ENCODE measurements around the gene SMYD3. TPM values are rescaled to one million over a fixed set of nuclear protein-coding genes. Genes with fewer than 3 reads are reported as not detected.

Gene SMYD3
- total RNA-seq, 2 experiments from 2014 or later = 17.1 TPM

- ChIA-PET POLR2A (no interaction called here), CTCF (no interaction called here)
- no peaks in the 10 kb centered on the region for H3K9me3 Mint-ChIP-seq
- H3K27ac Mint-ChIP-seq = no peak overlapping the region
- DNase-seq = no peak
- H3K36me3 Mint-ChIP-seq (ENCODE audit: low read depth) = no peaks in the 10 kb centered on the region
- H3K4me3 Mint-ChIP-seq = no peak overlapping the region
- H3K4me1 Mint-ChIP-seq = no peaks in the 10 kb centered on the region
- no peaks in the 10 kb centered on the region for H3K27me3 Mint-ChIP-seq
These were observed 348.9 kb downstream of the SMYD3 start for GRCh38 chr1:246158131-246158530.

- Mint-ChIP-seq H3K27ac (no peak overlapping the region), H3K36me3 (ENCODE audit: low read depth) (no peaks in the 10 kb centered on the region), H3K27me3 (no peaks in the 10 kb centered on the region), H3K4me3 (no peak overlapping the region), H3K4me1 (no peaks in the 10 kb centered on the region), H3K9me3 (no peaks in the 10 kb centered on the region)
- ChIA-PET CTCF (interaction anchor here (1.0 kb wide), 1 partner anchor 104 kb away, joined by 3 read pairs; no protein-coding TSS in a partner anchor), POLR2A (no interaction called here)
- DNase-seq = no peak
These were observed 349.6 kb downstream of the SMYD3 start for GRCh38 chr1:246157516-246157915.

DNA sequence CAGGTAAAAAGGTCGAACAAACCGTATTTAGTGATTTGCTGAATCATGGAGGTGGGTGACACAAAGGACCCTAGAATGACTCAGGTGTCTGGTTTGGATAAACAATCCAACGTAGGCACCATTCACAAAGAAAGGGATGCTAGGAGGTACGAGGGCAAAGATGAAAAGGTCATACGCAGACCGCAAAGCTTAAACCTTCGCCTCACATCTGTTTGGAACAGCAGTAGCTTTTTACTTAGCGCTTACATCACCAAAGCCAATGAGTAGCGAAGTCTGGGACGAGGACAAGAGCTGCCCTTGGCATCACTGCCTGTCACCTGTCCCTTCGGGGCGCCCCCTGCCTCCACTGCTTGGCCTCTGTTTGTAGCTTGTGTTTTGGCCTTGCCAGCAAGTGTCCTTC is 350.2 kb downstream of the SMYD3 start:
- no peak for DNase-seq
- H3K36me3 Mint-ChIP-seq (ENCODE audit: low read depth) = no peaks in the 10 kb centered on the region
- no peaks in the 10 kb centered on the region for H3K4me1 Mint-ChIP-seq
- CTCF ChIA-PET = interaction anchor here (1.0 kb wide), 1 partner anchor 105 kb away, joined by 3 read pairs; no protein-coding TSS in a partner anchor
- H3K4me3 Mint-ChIP-seq = no peak overlapping the region
- POLR2A ChIA-PET = no interaction called here
- H3K9me3 Mint-ChIP-seq = no peaks in the 10 kb centered on the region
- H3K27ac Mint-ChIP-seq = no peak overlapping the region
- no peaks in the 10 kb centered on the region for H3K27me3 Mint-ChIP-seq

DNA sequence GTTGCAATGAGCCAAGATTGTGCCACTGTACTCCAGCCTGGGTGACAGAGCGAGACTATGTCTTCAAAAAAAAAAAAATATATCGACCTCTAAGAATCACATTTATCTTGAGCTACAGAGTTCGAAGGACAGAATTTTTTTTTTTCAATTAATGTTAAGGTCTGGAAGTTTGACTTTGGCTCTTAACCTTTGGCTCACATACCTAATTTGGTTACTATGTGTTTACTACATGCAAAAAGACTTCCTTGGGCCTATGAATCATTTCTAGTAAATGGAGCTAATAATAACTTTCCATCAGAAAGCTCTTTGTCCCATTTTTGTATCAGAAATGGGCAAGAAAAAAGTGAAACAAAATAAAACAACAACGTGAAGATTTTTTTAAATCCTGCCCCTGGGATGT is 351.2 kb downstream of the SMYD3 start:
- CTCF ChIA-PET = no interaction called here

DNA sequence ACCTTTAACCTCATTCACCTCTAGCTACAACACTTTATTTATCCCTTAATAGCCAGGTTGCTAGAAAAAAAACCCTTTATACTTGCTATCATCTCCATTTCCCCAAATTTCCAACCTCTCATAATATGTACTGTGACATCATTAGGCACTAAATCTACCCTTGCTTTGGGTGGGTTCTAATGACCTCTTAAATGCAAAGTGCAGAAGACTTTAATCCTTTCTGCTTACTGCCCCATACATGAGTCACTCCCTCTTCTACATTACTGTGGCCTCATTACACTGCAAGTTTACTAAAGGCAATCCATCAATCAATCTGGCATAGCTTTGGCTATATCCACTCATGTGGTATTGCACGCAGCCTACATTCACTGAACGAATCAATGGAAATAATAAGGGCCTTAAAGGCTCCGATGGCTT is 353.3 kb downstream of the SMYD3 start:
- Mint-ChIP-seq H3K27me3 (no peaks in the 10 kb centered on the region), H3K27ac (no peak overlapping the region), H3K9me3 (peaks cover 5% of the 10 kb centered on the region), H3K4me1 (no peaks in the 10 kb centered on the region), H3K36me3 (ENCODE audit: low read depth) (no peaks in the 10 kb centered on the region), H3K4me3 (no peak overlapping the region)
- POLR2A ChIA-PET = no interaction called here
- CTCF ChIA-PET = interaction anchor here (1.1 to 2.0 kb wide), 2 partner anchors 9 to 84 kb away, joined by 3 to 11 read pairs; no protein-coding TSS in a partner anchor
- no peak for DNase-seq

More for the DNA sequence above, 351.2 kb downstream of the SMYD3 start:
- Mint-ChIP-seq H3K4me1 (no peaks in the 10 kb centered on the region), H3K4me3 (no peak overlapping the region), H3K27me3 (no peaks in the 10 kb centered on the region), H3K27ac (no peak overlapping the region), H3K9me3 (no peaks in the 10 kb centered on the region), H3K36me3 (ENCODE audit: low read depth) (no peaks in the 10 kb centered on the region)
- POLR2A ChIA-PET = no interaction called here
- no peak for DNase-seq

DNA sequence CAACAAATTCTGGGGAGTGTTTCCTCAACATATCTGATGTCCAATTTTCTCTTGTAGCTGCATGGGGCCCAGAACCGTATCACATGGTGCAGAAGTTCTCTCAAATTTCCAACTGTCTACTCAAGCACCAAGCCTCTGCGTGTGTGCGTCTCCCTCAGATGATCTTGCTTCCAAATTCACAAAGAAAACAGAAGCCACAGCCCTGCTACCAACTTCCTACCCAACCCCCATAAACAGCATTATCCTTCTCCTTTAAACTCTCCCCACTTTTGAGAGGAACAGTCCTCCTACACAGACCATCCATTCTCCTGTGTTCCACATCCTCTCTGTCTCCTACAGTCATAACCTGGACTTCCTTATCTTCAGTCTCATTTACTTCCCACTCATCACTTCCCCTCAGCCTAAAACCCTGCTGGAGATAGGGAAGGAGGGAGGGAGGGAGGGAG is 354.1 kb downstream of the SMYD3 start:
- CTCF ChIA-PET = no interaction called here
- no peaks in the 10 kb centered on the region for H3K4me1 Mint-ChIP-seq
- no peak overlapping the region for H3K4me3 Mint-ChIP-seq
- no peak overlapping the region for H3K27ac Mint-ChIP-seq
- H3K36me3 Mint-ChIP-seq (ENCODE audit: low read depth) = no peaks in the 10 kb centered on the region
- no peak for DNase-seq
- peaks cover 8% of the 10 kb centered on the region for H3K9me3 Mint-ChIP-seq
- POLR2A ChIA-PET = no interaction called here
- no peaks in the 10 kb centered on the region for H3K27me3 Mint-ChIP-seq

DNA sequence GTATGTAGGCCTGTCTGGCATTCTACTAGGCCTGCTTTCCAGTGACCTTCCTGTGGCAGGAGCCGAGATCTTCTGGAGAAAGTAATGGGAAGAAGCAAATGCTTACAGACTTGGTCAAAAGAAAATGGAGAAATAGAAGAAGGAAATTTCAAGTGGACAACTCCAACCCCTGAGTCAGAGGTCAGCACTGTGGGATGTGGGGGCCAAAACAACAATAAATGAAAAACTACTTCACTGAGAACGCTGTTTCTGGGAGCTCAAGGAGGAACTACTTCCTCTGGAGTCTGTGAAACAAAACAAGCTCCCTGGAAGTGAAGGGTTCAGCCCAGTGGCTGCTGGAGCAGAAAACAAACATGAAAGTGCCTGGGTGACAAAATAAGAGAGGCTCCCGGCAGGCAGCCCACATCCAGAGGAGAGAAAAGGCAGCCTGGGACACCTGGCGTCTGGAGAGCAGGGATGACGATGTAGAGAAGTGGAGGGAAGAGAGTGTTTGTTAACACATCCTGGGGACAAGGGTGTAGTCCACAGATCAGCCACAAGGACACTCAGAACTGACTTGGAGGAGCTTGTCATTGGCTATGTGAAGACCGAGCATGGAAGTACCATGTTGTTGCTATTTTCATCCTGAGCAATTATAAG is 355.2 kb downstream of the SMYD3 start:
- POLR2A ChIA-PET = no interaction called here
- Mint-ChIP-seq H3K36me3 (ENCODE audit: low read depth) (no peaks in the 10 kb centered on the region), H3K27me3 (no peaks in the 10 kb centered on the region), H3K9me3 (peaks cover 8% of the 10 kb centered on the region), H3K27ac (no peak overlapping the region), H3K4me1 (no peaks in the 10 kb centered on the region), H3K4me3 (no peak overlapping the region)
- CTCF ChIA-PET = no interaction called here
- no peak for DNase-seq

DNA sequence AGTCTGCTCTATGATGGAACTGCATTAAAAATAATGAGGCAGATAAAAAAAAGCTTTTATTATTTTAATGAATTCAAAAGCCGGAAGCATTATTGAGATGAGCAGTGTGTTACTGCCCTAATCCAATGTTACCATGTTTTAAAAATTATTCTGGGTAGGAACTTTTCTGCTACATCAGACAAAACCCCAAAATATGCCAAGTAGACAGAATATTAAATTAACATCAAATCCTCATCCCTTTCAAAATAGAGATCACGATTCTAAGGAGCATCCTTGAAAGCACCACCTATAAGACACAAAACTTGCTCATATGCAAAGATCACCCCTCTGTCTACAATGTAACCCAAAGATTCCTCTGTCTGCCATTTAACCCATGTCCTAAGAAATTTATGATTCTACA is 357.5 kb downstream of the SMYD3 start:
- ChIA-PET CTCF (no interaction called here), POLR2A (no interaction called here)
- no peak overlapping the region for H3K4me3 Mint-ChIP-seq
- no peaks in the 10 kb centered on the region for H3K4me1 Mint-ChIP-seq
- no peaks in the 10 kb centered on the region for H3K27me3 Mint-ChIP-seq
- no peak for DNase-seq
- H3K36me3 Mint-ChIP-seq (ENCODE audit: low read depth) = peaks cover 4% of the 10 kb centered on the region
- H3K27ac Mint-ChIP-seq = no peak overlapping the region
- H3K9me3 Mint-ChIP-seq = peaks cover 10% of the 10 kb centered on the region

GRCh38 chr1:246147524-246148461 is 359.3 kb downstream of the SMYD3 start:
- no peak overlapping the region for H3K27ac Mint-ChIP-seq
- ChIA-PET CTCF (no interaction called here), POLR2A (no interaction called here)
- no peak overlapping the region for H3K4me3 Mint-ChIP-seq
- peaks cover 4% of the 10 kb centered on the region for H3K36me3 Mint-ChIP-seq (ENCODE audit: low read depth)
- H3K4me1 Mint-ChIP-seq = no peaks in the 10 kb centered on the region
- peaks cover 10% of the 10 kb centered on the region for H3K9me3 Mint-ChIP-seq
- no peak for DNase-seq
- H3K27me3 Mint-ChIP-seq = no peaks in the 10 kb centered on the region

DNA sequence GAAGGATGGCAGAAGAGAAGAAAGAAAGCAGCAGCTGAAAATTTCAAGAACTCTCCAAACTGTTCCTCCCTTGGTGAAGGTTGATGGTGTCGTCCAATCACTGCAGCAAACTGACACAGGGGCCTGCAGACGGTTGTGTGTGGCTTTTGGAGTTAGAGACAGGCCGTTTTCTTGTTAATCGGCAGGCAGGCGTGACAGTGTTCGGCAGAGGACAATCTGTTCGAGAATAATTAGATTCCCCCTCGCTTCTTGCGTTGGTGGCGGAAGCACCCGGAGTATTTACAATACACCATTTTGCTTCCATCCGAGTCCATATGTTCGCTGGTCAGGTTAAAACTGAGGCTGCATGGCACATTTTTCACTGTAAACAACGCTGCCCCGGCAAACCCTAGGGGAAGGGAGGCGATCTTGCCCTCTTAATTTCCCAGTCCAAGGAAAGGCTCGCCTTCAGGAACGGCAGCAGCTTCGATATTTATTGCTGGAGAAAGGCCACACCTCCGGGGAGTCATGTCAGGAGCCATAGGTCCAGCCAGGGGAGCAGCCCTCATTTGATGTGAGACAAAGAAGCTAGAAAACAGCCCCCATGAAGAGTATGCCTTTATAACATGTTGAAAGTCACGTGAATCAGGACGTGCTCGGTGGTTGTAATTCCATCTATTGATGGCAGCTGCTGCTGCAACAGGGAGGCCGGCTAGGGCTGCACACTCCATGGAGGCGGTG is 360.1 kb downstream of the SMYD3 start:
- DNase-seq = no peak
- Mint-ChIP-seq H3K4me1 (no peaks in the 10 kb centered on the region), H3K4me3 (no peak overlapping the region), H3K9me3 (peaks cover 10% of the 10 kb centered on the region), H3K36me3 (ENCODE audit: low read depth) (peaks cover 4% of the 10 kb centered on the region), H3K27me3 (no peaks in the 10 kb centered on the region), H3K27ac (no peak overlapping the region)
- POLR2A ChIA-PET = no interaction called here
- CTCF ChIA-PET = no interaction called here

- Mint-ChIP-seq H3K9me3 (peaks cover 10% of the 10 kb centered on the region), H3K4me3 (no peak overlapping the region), H3K27me3 (no peaks in the 10 kb centered on the region), H3K27ac (no peak overlapping the region), H3K4me1 (no peaks in the 10 kb centered on the region), H3K36me3 (ENCODE audit: low read depth) (peaks cover 4% of the 10 kb centered on the region)
- POLR2A ChIA-PET = no interaction called here
- no peak for DNase-seq
- CTCF ChIA-PET = interaction anchor here (1.0 to 2.6 kb wide), 2 partner anchors 9 to 35 kb away, joined by 3 to 11 read pairs; no protein-coding TSS in a partner anchor
These were observed 361.2 kb downstream of the SMYD3 start for GRCh38 chr1:246145900-246146299.

- H3K36me3 Mint-ChIP-seq (ENCODE audit: low read depth) = peaks cover 4% of the 10 kb centered on the region
- no peak for DNase-seq
- H3K4me3 Mint-ChIP-seq = no peak overlapping the region
- H3K4me1 Mint-ChIP-seq = no peaks in the 10 kb centered on the region
- no peaks in the 10 kb centered on the region for H3K27me3 Mint-ChIP-seq
- ChIA-PET POLR2A (no interaction called here), CTCF (interaction anchor here (1.0 to 2.6 kb wide), 3 partner anchors 9 to 34 kb away, joined by 3 to 11 read pairs (median 4); no protein-coding TSS in a partner anchor)
- no peak overlapping the region for H3K27ac Mint-ChIP-seq
- H3K9me3 Mint-ChIP-seq = peaks cover 10% of the 10 kb centered on the region
These were observed 362.1 kb downstream of the SMYD3 start for GRCh38 chr1:246144931-246145330.

- ChIA-PET CTCF (no interaction called here), POLR2A (no interaction called here)
- Mint-ChIP-seq H3K27me3 (no peaks in the 10 kb centered on the region), H3K4me3 (no peak overlapping the region), H3K27ac (no peak overlapping the region), H3K9me3 (peaks cover 2% of the 10 kb centered on the region), H3K4me1 (no peaks in the 10 kb centered on the region), H3K36me3 (ENCODE audit: low read depth) (peaks cover 4% of the 10 kb centered on the region)
- DNase-seq = no peak
These were observed 364.7 kb downstream of the SMYD3 start for GRCh38 chr1:246142320-246142893.

Data from activated CD4-positive, alpha-beta T cell treated with anti-CD3 and anti-CD28 coated beads, Interleukin-2, amount 10 ng/mL, durations not matched to agents 7 days and 5 days (primary cell).